Measurements from ENCODE around the gene OR4D2.

The OR4D2 gene

GRCh38 chr17:58176200-58176599 lies 9.4 kb downstream of the OR4D2 start:
- DNase-seq: no peak

- no peak for DNase-seq
Measured at GRCh38 chr17:58181796-58182195, 15.0 kb downstream of the OR4D2 start.

DNA sequence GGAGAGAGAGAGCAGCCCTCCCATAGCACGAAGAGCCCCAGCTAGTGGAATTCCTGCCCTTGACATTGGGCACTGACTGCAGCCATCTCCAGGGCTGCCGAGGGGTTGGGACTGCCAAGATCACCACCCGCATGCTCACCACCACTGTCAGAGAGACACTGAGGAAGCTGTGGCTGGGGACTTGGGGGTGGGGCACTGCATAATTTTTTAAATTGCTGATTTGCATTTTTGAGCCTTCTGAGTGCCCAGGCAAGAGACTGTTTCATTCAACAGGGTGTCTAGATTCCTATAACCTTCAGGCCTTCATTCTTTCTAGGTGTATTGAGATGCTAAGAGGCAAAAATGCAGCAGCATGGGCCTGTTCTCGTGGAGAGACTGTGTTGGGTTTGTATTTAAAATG lies 16.7 kb downstream of the OR4D2 start:
- no peak for DNase-seq

GRCh38 chr17:58184308-58184985 lies 17.7 kb downstream of the OR4D2 start:
- DNase-seq: no peak

DNA sequence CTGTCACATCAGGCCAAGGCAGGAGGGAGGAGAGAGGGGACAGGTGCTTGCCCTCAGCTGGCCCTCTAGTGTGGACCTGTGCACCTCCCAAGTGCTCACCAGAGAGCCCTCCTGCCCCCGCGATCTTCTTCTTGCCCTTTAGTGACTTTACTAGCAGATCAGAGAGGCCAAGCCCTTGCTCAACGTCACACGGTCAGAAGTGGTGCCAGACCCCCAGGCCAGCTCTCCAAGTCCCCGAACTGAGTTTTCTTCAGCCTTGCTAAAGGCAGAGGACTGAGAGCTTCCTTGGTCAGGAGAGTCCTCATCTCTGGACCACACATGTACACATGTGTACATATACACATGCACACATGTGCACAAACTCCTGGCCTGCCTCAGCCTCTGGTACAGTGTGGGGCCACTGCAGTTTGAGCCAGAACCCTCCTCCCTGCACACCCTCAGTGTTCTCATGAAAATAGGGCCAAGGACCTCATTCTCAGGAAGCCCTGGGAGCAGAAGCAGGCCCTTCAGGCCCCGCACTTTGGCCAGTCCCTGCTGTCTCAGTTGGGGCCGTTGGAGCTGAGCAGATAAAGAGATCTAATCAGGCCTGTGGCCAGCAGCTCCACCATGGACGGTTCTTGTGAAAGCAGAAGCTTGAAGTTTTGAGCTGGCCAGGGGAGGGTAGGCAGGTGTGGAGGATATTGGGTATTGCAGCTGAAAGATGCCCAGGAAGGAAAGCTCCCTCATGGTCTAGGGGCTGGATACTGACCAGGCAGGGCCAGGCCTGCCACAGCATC lies 18.4 kb downstream of the OR4D2 start:
- DNase-seq: no peak

- DNase-seq: no peak
Measured at GRCh38 chr17:58186591-58186990, 19.8 kb downstream of the OR4D2 start.

- no peak for DNase-seq
Measured at GRCh38 chr17:58187063-58187462, 20.3 kb downstream of the OR4D2 start.

DNA sequence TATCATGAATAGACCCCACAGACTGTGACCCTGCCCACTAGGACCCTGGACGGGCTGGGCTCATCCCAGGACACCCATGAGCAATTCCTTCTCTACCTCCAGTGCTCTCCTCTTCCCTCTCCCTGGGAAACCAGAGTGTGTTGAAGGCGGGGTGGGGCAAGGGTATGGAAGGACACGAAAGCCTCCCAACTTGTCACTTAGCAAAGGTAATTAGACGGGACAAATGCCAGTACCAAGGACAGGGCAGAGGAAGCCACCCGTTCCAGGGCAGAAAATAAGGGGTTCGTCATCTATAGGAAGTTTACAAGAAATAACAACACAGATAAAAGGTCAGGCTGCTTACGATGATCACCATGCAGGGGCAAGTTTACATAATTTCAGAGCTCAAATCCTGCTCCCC lies 20.9 kb downstream of the OR4D2 start:
- DNase-seq: no peak

DNA sequence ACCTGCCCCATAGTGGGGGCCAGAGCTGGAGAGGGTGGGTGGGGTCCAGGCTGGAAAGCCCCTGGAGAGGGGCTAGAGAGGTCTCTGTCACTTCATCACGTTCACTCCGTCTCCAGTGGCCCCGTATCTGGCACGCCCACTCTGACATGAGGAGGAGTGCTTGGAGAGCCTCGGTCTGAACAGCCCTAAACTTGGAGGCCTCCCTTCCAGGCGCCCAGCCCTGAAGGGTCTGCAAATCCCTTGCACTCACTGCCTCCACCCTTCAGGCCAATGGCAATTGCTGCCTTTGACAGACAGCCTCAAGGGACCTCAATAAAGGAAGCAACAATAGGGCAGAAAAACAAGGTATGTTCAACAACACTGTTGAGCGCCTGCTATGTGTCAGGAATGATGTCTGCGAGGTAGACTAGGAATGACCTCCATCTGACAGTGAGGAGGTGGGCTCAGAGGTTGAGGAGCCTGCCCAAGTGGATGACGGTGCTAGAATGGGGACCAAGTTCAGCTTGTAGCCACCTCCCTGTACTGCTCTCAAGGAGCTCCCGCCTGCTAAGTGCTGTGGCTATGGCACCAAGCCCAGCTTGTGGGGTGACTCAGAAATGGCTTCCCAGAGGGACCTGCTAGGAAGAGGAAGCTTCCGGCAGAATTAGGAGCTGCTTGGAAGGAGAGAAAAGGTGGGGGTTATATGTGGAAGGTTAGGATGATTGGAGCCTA lies 22.8 kb downstream of the OR4D2 start:
- no peak for DNase-seq

- DNase-seq: no peak
Measured at GRCh38 chr17:58191241-58191896, 24.6 kb downstream of the OR4D2 start.

DNA sequence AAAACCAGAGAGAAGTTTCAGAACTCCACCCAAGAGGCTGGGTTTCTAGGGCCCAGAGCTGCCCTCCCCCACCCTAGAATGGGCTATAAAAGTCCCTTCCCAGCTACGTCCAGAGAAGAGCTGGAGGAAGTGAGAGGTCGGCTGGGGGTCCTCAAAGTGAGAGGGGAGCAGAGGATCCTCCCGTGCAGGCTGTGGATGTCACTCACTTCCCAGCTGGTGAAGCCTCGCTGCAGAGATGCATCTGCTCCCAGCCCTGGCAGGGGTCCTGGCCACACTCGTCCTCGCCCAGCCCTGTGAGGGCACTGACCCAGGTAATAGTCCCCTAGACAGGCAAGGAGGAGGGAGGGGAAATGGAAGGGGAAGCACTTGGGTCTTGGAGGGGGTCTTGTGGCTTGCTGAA lies 25.8 kb downstream of the OR4D2 start, which contains the start of gene EPX:
TSS of gene EPX (plus strand) at position 115 of the 400 bp plus-strand sequence. CDS start at position 236, 121 bp downstream.
- no peak for DNase-seq

GRCh38 chr17:58193641-58194255 lies 27.0 kb downstream of the OR4D2 start:
- DNase-seq: no peak

GRCh38 chr17:58195518-58196123 lies 28.8 kb downstream of the OR4D2 start:
- no peak for DNase-seq

- DNase-seq: no peak
Measured at GRCh38 chr17:58196610-58197009, 29.8 kb downstream of the OR4D2 start.

DNA sequence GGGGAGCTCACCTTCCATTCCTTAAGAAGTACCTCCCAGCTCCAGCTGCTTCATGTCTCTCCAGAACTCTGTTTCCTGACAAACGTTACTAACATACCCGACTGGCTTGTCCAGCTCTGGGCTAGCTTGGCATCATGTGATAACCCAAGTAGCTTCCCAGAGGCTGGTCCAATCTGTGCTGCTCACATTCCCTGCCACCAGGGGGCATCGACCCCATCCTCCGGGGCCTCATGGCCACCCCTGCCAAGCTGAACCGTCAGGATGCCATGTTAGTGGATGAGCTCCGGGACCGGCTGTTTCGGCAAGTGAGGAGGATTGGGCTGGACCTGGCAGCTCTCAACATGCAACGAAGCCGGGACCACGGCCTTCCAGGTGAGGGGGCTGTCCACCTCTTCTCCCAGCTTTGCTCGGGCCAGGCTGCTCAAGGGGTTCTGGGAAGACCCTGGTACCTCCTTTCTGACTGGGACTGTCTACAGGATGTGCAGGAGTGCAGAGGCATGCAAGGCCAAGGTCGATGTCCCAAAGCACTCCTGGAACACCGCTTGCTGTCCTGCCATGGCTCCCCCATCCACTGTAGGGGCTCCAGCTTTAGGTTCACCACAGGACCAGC lies 33.3 kb downstream of the OR4D2 start:
- peak; percentile 81 for DNase-seq

- DNase-seq: no peak
Measured at GRCh38 chr17:58202859-58203258, 36.1 kb downstream of the OR4D2 start.

DNA sequence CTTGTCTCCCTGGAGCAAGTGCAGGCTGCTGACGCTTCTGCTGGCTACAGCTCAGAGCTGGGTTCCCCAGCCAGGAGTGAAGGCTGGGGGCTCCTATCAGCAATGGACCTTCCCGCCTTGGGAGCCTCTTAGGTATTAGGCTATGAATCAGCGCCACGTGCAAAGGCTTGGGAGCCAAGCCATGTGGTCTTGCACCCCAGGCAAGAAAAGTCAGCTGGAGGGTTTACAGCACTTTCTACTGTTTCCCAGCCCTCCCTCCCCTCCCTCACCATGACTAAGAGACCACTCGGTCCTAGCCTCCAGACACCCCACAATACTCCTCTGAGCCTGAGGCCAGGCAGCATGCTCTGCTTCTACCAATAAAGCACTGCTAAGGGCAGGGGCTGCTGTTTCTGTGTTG lies 38.0 kb downstream of the OR4D2 start:
- no peak for DNase-seq

- DNase-seq: no peak
Measured at GRCh38 chr17:58205936-58206335, 39.2 kb downstream of the OR4D2 start.

DNA sequence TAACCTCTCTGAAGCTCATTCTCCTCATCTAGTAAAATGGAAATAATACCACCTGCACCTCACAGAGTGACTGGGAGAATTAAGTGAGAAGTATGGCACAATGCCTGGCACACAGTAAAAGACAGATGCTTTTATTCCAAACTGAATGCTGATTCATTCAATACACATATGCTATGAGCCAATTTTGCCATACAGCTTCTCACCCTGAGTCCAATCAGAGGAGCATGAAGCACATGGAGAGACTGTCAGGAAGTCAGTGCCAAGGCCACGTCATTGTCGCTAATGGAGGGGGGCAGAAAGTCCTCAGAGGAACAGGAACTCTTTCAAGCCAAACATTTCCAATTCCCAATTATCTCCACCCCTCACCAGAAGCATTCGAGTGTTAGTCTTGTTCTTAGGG lies 40.7 kb downstream of the OR4D2 start:
- DNase-seq: no peak

DNA sequence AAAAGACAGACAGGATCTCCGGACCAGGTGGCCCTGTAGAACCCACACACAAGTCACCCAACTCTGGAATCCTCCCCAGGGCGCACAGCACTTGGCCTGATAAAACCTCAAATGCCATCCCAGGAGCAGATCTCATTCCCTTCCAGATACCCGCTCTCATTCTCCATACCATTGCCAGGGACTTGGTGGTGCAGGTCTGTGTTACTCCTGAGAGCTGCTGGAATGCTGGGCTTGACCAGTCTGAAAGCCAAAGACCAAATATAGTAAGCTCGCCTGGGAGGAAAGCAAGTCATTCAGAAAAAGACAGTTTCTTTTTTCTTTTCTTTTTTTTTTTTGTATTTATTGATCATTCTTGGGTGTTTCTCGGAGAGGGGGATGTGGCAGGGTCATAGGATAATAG lies 41.6 kb downstream of the OR4D2 start:
- no peak for DNase-seq

GRCh38 chr17:58210922-58211321 lies 44.1 kb downstream of the OR4D2 start:
- DNase-seq: no peak

GRCh38 chr17:58215685-58216084 lies 48.9 kb downstream of the OR4D2 start:
- no peak for DNase-seq
